Activated naive CD4-positive, alpha-beta T cell (primary cell): ENCODE data around the gene PSG5.
"Not testable (repeated sequence)": the region's sequence is repeated elsewhere in the genome, so short reads cannot be mapped to it uniquely, and the experiment has no call there.

Experiments
- DNase-seq, 4 experiments: peaks; one replicate each; lab custom pipeline; 2025; lab: John Stamatoyannopoulos, UW

The PSG5 gene

GRCh38 chr19:43186311-43186935, at the start of gene PSG5:
PSG5 (minus strand) TSS chr19:43186536; CDS start chr19:43186405, 131 bp downstream.
- DNase-seq: not testable (repeated sequence)

- not testable (repeated sequence) for DNase-seq
These were observed 49.4 kb upstream of the PSG5 start for GRCh38 chr19:43235686-43236085.

- DNase-seq: no peak
These were observed 43.0 kb upstream of the PSG5 start for GRCh38 chr19:43229315-43229714.

GRCh38 chr19:43228730-43229129, 42.4 kb upstream of the PSG5 start:
- not testable (repeated sequence) for DNase-seq

- DNase-seq: not testable (repeated sequence)
These were observed 40.6 kb upstream of the PSG5 start for GRCh38 chr19:43226986-43227385.

GRCh38 chr19:43224855-43225253, 38.5 kb upstream of the PSG5 start:
- no peak for DNase-seq

- not testable (repeated sequence) for DNase-seq
These were observed 38.0 kb upstream of the PSG5 start for GRCh38 chr19:43224201-43224854.

- DNase-seq: not testable (repeated sequence)
These were observed 35.6 kb upstream of the PSG5 start for GRCh38 chr19:43221891-43222290.

- DNase-seq: not testable (repeated sequence)
These were observed 32.8 kb upstream of the PSG5 start for GRCh38 chr19:43219136-43219535.

GRCh38 chr19:43215881-43216280, 29.5 kb upstream of the PSG5 start:
- DNase-seq: not testable (repeated sequence)

GRCh38 chr19:43207991-43208390, 21.7 kb upstream of the PSG5 start:
- DNase-seq: no peak

- not testable (repeated sequence) for DNase-seq
These were observed 20.8 kb upstream of the PSG5 start for GRCh38 chr19:43207174-43207573.

GRCh38 chr19:43205471-43206105, 19.3 kb upstream of the PSG5 start, which contains the start of gene PSG4:
PSG4 (minus strand) TSS chr19:43205638; CDS start chr19:43205536, 102 bp downstream.
- DNase-seq: not testable (repeated sequence)

- not testable (repeated sequence) for DNase-seq
These were observed 17.3 kb upstream of the PSG5 start for GRCh38 chr19:43203611-43204010.

- not testable (repeated sequence) for DNase-seq
These were observed 15.6 kb upstream of the PSG5 start for GRCh38 chr19:43201891-43202290.

- DNase-seq: not testable (repeated sequence)
These were observed 15.0 kb upstream of the PSG5 start for GRCh38 chr19:43201337-43201801.

- not testable (repeated sequence) for DNase-seq
These were observed 12.5 kb upstream of the PSG5 start for GRCh38 chr19:43198686-43199419.

GRCh38 chr19:43197666-43198397, 11.5 kb upstream of the PSG5 start:
- not testable (repeated sequence) for DNase-seq

- DNase-seq: not testable (repeated sequence)
These were observed 8.1 kb upstream of the PSG5 start for GRCh38 chr19:43194397-43194796.

- DNase-seq: not testable (repeated sequence)
These were observed 6.2 kb upstream of the PSG5 start for GRCh38 chr19:43192381-43193155.
